Measurements from ENCODE around the gene ROBO4. TPM values are rescaled to one million over a fixed set of nuclear protein-coding genes. Genes with fewer than 3 reads are reported as not detected.

Gene ROBO4
- total RNA-seq, 2 experiments from 2014 or later: not detected

DNA sequence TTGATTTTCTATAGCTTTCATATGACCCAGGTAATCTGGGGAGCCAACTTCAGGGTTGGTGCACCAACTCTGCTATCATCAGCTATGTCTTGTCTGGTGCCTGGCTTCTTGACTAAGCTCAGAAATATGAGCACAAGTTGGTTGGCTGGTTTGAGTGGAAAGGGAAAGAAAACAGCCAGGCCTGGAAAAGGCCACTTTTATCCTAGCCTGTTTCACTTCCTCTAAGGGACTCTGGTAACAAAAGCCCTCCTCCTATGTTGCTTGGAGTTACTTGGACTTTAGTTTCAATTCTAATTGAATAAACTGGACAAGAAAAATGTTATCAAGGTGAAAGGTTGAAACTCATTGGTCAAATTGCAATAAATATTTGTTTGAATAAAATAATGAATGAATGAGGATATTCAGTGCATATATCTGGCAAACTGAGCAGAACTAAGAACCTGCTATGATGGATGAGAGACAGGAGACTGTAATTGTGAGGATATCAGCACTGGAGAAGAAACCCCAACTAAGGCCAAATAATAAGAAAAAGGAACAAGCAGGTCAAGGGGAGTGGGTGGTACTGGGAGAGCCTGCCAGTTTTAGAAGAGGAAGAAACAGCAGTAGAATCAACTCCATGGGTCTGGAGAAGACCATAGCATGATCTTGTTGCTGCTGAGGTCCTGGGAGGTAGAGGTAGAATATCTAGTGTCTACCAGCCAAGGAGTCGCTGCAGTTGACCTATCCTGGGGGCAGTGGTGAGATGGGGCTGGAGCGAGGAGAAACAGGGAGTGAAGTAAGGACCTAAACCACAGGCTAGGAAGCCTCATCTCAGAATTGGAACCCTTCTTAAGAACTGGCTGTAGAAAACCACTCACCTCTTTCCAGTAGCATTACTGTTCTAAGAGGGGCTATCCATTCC is 8.2 kb downstream of the ROBO4 start:
- Histone ChIP-seq H3K4me1 (ENCODE audit: insufficient read depth, low read length, poor library complexity, severe bottlenecking) (no peaks in the 10 kb centered on the region), H3K9me3 (ENCODE audit: low read length) (no peaks in the 10 kb centered on the region), H4K20me1 (ENCODE audit: insufficient read depth, low read length) (no peaks in the 10 kb centered on the region), H2AFZ (ENCODE audit: low read length) (no peak overlapping the region), H3K4me3 (ENCODE audit: low read depth, low read length, poor library complexity, severe bottlenecking) (no peak overlapping the region), H3K4me2 (ENCODE audit: low read length) (no peak overlapping the region), H3K27ac (ENCODE audit: low read depth, low read length, poor library complexity, severe bottlenecking) (no peak overlapping the region), H3K36me3 (ENCODE audit: insufficient read depth, low read length) (no peaks in the 10 kb centered on the region), H3K79me2 (ENCODE audit: insufficient read depth, low read depth, low read length) (no peaks in the 10 kb centered on the region), H3K9me2 (ENCODE audit: insufficient read depth, low read length) (no peaks in the 10 kb centered on the region)
- TF ChIP-seq, protein P1, sequence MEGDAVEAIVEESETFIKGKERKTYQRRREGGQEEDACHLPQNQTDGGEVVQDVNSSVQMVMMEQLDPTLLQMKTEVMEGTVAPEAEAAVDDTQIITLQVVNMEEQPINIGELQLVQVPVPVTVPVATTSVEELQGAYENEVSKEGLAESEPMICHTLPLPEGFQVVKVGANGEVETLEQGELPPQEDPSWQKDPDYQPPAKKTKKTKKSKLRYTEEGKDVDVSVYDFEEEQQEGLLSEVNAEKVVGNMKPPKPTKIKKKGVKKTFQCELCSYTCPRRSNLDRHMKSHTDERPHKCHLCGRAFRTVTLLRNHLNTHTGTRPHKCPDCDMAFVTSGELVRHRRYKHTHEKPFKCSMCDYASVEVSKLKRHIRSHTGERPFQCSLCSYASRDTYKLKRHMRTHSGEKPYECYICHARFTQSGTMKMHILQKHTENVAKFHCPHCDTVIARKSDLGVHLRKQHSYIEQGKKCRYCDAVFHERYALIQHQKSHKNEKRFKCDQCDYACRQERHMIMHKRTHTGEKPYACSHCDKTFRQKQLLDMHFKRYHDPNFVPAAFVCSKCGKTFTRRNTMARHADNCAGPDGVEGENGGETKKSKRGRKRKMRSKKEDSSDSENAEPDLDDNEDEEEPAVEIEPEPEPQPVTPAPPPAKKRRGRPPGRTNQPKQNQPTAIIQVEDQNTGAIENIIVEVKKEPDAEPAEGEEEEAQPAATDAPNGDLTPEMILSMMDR (conservative IDR thresholded peaks at IDR 0.05; ENCODE audit: low read length): no peak
- no peak for TF ChIP-seq EZH2phosphoT487 (IDR thresholded peaks at IDR 0.05; ENCODE audit: borderline replicate concordance, low read depth, low read length)
- intact Hi-C loops (cut with micrococcal nuclease; ENCODE audit: unreplicated experiment): no loop called here
- DNase-seq (ENCODE audit: low spot score): no peak
- no TSS peak for BruUV-seq (replicated peaks)
- ChIA-PET CTCF (ENCODE audit: unreplicated experiment) (no interaction called here), POLR2A (interaction anchor here (0.6 kb wide), 1 partner anchor 363 kb away, joined by 3 read pairs; no protein-coding TSS in a partner anchor)

DNA sequence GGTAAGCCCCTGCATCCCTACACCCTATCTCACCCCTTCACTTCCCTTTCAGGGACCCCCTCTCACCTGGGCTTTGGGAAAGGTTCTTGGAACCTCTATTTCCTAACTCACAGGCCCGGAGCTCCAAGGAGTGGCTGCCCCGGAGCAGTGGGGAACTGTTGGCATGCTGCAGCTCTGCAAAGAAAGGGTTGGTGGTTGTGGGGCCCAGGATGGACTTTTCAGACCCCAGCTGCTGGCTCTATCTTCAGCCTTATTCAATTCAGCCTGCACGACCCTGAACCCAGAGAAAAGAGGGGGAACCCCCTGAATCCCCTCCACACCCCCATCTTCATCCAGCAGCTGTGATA is 10.0 kb downstream of the ROBO4 start:
- H3K36me3 ChIP-seq (ENCODE audit: insufficient read depth, low read length): no peaks in the 10 kb centered on the region
- H3K9me3 ChIP-seq (ENCODE audit: low read length): no peaks in the 10 kb centered on the region
- H3K4me3 ChIP-seq (ENCODE audit: low read depth, low read length, poor library complexity, severe bottlenecking): no peak overlapping the region
- ChIA-PET POLR2A (no interaction called here), CTCF (ENCODE audit: unreplicated experiment) (interaction anchor here (0.6 kb wide), 1 partner anchor 451 kb away, joined by 3 read pairs; no protein-coding TSS in a partner anchor)
- H3K27ac ChIP-seq (ENCODE audit: low read depth, low read length, poor library complexity, severe bottlenecking): no peak overlapping the region
- intact Hi-C loops (cut with micrococcal nuclease; ENCODE audit: unreplicated experiment): no loop called here
- no TSS peak for BruUV-seq (replicated peaks)
- no peak overlapping the region for H3K4me2 ChIP-seq (ENCODE audit: low read length)
- TF ChIP-seq EZH2phosphoT487 (IDR thresholded peaks at IDR 0.05; ENCODE audit: borderline replicate concordance, low read depth, low read length): no peak
- TF ChIP-seq, protein P1 (conservative IDR thresholded peaks at IDR 0.05; ENCODE audit: low read length): no peak
- H4K20me1 ChIP-seq (ENCODE audit: insufficient read depth, low read length): no peaks in the 10 kb centered on the region
- no peaks in the 10 kb centered on the region for H3K79me2 ChIP-seq (ENCODE audit: insufficient read depth, low read depth, low read length)
- H2AFZ ChIP-seq (ENCODE audit: low read length): no peak overlapping the region
- DNase-seq (ENCODE audit: low spot score): no peak
- H3K4me1 ChIP-seq (ENCODE audit: insufficient read depth, low read length, poor library complexity, severe bottlenecking): no peaks in the 10 kb centered on the region
- no peaks in the 10 kb centered on the region for H3K9me2 ChIP-seq (ENCODE audit: insufficient read depth, low read length)

All from OCI-LY7 (cell line).